ENCODE measurements around the gene PLEKHA4. TPM values are rescaled to one million over a fixed set of nuclear protein-coding genes. Genes with fewer than 3 reads are reported as not detected.
"Not testable (repeated sequence)": the region's sequence is repeated elsewhere in the genome, so short reads cannot be mapped to it uniquely, and the experiment has no call there.

Gene PLEKHA4
- total RNA-seq, 2 donors from 2014 or later, result 5.6 to 6.6 TPM

DNA sequence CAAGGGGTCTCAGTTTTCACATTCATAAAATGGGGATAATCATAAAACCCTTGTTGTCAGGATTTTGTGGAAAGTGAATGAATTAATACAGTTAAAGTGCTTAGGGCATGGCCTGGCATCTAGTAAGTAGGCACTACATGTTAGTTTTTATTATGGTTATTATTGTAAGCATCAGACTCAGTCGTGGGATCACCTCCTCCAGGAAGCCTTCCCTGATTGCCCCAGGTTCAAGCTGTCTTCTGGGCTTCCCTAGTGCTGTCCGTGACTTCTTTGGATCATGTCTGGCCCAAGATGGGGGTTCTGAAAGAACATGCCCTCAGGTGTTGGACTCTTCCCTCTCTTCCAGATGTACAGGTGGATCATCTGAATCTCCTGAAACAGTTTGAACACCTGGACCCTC lies 42.4 kb upstream of the PLEKHA4 start:
- no peak overlapping the region for H3K27ac ChIP-seq
- no peak overlapping the region for H3K9ac ChIP-seq (ENCODE audit: low read depth in 2 of 2, low read length in 2 of 2)
- DNase-seq, result no peak
- H3K36me3 ChIP-seq, result peaks cover 16% of the 10 kb centered on the region
- H3K4me3 ChIP-seq, result no peak overlapping the region
- no peaks in the 10 kb centered on the region for H3K4me1 ChIP-seq
- intact Hi-C loops (cut with DNase I), result no loop called here
- TF ChIP-seq, protein P1, sequence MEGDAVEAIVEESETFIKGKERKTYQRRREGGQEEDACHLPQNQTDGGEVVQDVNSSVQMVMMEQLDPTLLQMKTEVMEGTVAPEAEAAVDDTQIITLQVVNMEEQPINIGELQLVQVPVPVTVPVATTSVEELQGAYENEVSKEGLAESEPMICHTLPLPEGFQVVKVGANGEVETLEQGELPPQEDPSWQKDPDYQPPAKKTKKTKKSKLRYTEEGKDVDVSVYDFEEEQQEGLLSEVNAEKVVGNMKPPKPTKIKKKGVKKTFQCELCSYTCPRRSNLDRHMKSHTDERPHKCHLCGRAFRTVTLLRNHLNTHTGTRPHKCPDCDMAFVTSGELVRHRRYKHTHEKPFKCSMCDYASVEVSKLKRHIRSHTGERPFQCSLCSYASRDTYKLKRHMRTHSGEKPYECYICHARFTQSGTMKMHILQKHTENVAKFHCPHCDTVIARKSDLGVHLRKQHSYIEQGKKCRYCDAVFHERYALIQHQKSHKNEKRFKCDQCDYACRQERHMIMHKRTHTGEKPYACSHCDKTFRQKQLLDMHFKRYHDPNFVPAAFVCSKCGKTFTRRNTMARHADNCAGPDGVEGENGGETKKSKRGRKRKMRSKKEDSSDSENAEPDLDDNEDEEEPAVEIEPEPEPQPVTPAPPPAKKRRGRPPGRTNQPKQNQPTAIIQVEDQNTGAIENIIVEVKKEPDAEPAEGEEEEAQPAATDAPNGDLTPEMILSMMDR (IDR thresholded peaks at IDR 0.05), result no peak
- H3K27me3 ChIP-seq, result no peaks in the 10 kb centered on the region
- H3K9me3 ChIP-seq, result no peaks in the 10 kb centered on the region

DNA sequence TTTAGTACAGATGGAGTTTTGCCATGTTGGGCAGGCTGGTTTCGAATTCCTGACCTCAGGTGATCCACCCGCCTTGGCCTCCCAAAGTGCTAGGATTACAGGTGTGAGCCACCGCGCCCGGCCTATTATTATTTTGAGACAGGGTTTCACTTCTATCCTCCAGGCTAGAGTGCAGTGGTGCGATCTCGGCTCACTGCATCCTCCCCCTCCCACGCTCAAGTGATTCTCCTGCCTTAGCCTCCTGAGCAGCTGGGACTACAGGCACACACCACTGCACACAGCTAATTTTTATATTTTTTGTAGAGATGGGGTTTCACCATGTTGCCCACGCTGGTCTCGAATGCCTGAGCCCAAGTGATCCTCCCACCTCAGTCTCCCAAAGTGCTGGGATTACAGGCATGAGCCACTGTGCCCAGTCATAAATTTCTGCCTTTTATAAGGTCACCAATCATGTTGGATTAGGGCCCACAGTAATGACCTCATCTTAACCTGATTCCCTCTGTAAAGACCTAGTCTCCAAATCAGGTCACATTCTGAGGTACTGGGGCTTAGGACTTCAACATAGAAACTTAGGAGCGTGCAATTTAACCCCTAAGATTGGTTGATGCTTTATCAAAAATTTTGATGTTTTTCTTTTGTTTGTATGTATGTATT lies 41.1 kb upstream of the PLEKHA4 start:
- H3K9me3 ChIP-seq; H3K27ac ChIP-seq; intact Hi-C loops (cut with DNase I); H3K27me3 ChIP-seq; H3K9ac ChIP-seq (ENCODE audit: low read depth in 2 of 2, low read length in 2 of 2); DNase-seq; H3K4me1 ChIP-seq; H3K4me3 ChIP-seq: not testable (repeated sequence)
- peaks cover 16% of the 10 kb centered on the region for H3K36me3 ChIP-seq

DNA sequence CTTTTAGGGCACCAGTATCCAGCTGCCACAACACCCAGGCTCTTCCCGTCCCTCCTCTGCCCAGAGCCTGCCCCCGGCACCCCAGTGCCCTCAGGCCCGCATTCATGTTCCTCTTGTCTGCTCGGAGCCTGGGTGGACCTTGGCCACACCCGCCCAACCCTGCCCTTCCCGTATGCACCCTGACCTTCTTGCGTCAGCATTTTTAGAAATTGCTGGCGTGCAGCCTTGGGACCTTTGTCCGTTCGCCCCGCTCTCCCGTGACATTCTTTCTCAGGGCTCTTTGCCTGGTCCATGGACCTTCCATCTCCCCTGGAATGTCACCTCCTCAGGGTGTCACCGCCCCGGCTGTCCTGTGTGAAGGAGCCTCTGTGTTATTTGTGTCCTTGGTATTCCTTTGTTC lies 39.3 kb upstream of the PLEKHA4 start:
- DNase-seq, result peak; percentile 71
- H3K27ac ChIP-seq, result no peak overlapping the region
- H3K9me3 ChIP-seq, result no peaks in the 10 kb centered on the region
- TF ChIP-seq, protein P1 (IDR thresholded peaks at IDR 0.05), result no peak
- no peak overlapping the region for H3K4me3 ChIP-seq
- H3K27me3 ChIP-seq, result no peaks in the 10 kb centered on the region
- no peak overlapping the region for H3K9ac ChIP-seq (ENCODE audit: low read depth in 2 of 2, low read length in 2 of 2)
- H3K36me3 ChIP-seq, result no peaks in the 10 kb centered on the region
- no peaks in the 10 kb centered on the region for H3K4me1 ChIP-seq
- intact Hi-C loops (cut with DNase I), result no loop called here

DNA sequence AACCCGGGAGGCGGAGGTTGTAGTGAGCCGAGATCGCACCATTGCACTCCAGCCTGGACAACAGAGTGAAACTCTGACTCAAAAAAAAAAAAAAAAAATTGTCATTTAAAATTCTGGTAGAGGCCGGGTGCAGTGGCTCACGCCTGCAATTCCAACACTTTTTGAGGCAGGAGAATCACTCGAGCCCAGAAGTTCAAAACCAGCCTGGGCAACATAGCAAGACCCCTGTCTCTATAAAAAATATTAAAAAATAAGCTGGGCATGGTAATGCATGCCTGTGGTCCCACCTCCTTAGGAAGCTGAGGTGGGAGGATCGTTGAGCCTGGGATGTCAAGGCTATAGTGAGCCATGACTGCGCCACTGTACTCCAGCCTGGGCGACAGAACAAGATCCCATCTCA lies 37.9 kb upstream of the PLEKHA4 start:
- Histone ChIP-seq H3K9ac (ENCODE audit: low read depth in 2 of 2, low read length in 2 of 2) (no peak overlapping the region), H3K27ac (no peak overlapping the region), H3K9me3 (no peaks in the 10 kb centered on the region), H3K4me1 (no peaks in the 10 kb centered on the region), H3K36me3 (no peaks in the 10 kb centered on the region), H3K4me3 (no peak overlapping the region), H3K27me3 (no peaks in the 10 kb centered on the region)
- DNase-seq, result no peak
- TF ChIP-seq, protein P1 (IDR thresholded peaks at IDR 0.05), result no peak
- intact Hi-C loops (cut with DNase I), result no loop called here

DNA sequence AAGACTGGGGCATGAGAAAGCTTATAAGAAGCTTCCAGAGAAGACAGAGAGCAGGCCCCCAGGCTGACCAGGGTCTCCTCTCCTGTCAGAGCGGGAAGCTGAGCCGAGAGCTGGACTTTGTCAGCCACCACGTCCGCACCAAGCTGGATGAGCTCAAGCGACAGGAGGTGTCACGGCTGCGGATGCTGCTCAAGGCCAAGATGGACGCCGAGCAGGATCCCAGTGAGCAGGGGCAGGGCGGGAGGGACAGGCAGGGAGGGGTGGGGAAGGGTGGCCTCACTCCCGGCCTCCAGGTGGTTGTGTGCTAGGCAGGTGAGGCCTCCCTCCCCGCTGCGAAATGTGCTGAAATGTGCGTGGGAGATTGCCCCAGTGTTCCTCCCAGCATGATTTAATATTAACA lies 37.2 kb upstream of the PLEKHA4 start:
- Histone ChIP-seq H3K9ac (ENCODE audit: low read depth in 2 of 2, low read length in 2 of 2) (no peak overlapping the region), H3K27me3 (no peaks in the 10 kb centered on the region), H3K27ac (no peak overlapping the region), H3K4me1 (no peaks in the 10 kb centered on the region), H3K4me3 (no peak overlapping the region), H3K36me3 (no peaks in the 10 kb centered on the region), H3K9me3 (no peaks in the 10 kb centered on the region)
- intact Hi-C loops (cut with DNase I), result no loop called here
- TF ChIP-seq, protein P1 (IDR thresholded peaks at IDR 0.05), result no peak
- no peak for DNase-seq

DNA sequence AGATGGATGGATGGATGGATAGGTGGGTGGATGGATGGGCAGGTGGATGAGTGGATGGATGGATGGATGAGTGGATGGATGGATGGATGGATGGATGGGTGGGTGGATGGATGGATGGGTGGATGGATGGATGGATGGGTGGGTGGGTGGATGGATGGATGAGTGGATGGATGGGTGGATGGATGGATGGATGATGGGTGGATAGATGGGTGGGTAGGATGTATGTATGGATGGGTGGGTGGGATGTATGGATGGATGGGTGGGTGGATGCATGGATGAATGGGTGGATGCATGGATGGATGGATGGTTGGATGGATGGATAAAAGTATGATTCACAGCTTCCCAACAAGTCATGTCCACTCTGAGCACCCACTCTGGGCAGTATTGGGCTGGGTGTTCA lies 35.4 kb upstream of the PLEKHA4 start:
- H3K27me3 ChIP-seq; DNase-seq; H3K9me3 ChIP-seq; H3K4me1 ChIP-seq; H3K36me3 ChIP-seq; intact Hi-C loops (cut with DNase I); H3K4me3 ChIP-seq; H3K9ac ChIP-seq (ENCODE audit: low read depth in 2 of 2, low read length in 2 of 2); H3K27ac ChIP-seq: not testable (repeated sequence)

DNA sequence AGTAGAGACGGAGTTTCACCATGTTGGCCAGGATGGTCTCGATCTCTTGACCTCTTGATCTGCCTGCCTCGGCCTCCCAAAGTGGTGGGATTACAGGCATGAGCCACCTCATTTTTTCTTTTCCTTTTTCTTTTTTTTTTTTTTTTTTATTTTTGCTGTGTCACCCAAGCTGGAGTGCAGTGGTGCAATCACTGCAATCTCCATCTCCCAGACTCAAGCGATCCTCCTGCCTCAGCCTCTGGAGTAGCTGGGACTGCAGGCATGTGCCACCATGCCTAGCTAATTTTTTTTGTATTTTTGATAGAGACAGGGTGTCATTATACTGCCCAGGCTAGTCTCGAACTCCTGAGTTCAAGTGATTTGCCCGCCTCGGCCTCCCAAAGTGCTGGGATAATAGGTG lies 33.9 kb upstream of the PLEKHA4 start:
- intact Hi-C loops (cut with DNase I); H3K27me3 ChIP-seq; H3K36me3 ChIP-seq; H3K4me1 ChIP-seq; H3K9me3 ChIP-seq; H3K4me3 ChIP-seq; DNase-seq; H3K27ac ChIP-seq; H3K9ac ChIP-seq (ENCODE audit: low read depth in 2 of 2, low read length in 2 of 2): not testable (repeated sequence)
